Activated T-cell treated with anti-CD3 and anti-CD28 coated beads, Interleukin-2, amount 50 U/mL, for 24 hours (primary cell): Measurements from ENCODE around the gene NPR3.

ENCODE experiments used
- DNase-seq: peaks from one replicate; pipeline ENCODE4 v3.0.0-alpha.2; 2020
- H3K27ac Mint-ChIP-seq: 2 replicates; pipeline ENCODE4 v1.8.0; 2020; ENCODE audit warnings: mild to moderate bottlenecking, mixed read lengths
- H3K27me3 Mint-ChIP-seq: 2 replicates; pipeline ENCODE4 v1.8.0; 2020; ENCODE audit warnings: mixed read lengths
- H3K36me3 Mint-ChIP-seq: 2 replicates; pipeline ENCODE4 v1.8.0; 2020; ENCODE audit warnings: low read depth, mixed read lengths
- H3K4me1 Mint-ChIP-seq: 2 replicates; pipeline ENCODE4 v1.8.0; 2020; ENCODE audit warnings: low read depth, mixed read lengths
- H3K4me3 Mint-ChIP-seq: 2 replicates; pipeline ENCODE4 v1.8.0; 2020; ENCODE audit warnings: mild to moderate bottlenecking, moderate library complexity, mixed read lengths
- H3K9me3 Mint-ChIP-seq: 2 replicates; pipeline ENCODE4 v1.8.0; 2020; ENCODE audit warnings: mixed read lengths

NPR3 gene

DNA sequence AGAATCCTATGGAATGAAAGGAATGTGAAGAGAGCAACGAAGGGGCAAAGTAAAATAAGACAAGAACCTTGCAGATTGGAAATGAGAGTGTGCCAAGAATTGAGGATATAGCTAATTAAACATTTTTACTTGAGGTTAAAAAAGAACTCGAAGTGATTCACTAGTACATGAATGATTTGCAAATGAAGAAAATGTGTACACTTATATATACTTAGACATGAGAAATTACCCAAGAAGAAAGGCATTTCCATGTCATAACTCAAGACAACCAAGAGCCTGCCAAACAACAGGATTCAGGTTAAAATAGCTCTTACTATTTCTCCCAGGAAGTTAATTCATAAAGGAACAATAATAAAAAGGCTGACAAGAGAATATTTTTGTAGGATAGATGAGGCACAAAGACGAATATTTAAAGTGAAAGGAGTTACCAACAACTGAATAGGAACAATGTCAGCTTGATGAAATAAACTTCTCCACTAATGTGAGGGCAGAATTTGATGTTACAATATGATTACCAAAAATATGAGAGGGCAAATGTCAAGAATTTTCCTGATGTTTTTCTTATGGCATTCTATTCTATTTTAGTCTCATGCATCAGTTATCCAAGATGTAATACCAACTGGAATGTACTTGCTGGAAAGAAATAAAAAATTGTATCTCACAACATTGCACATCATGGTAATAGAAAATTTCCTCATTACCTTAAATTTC lies 18.9 kb upstream of the NPR3 start:
- Mint-ChIP-seq H3K36me3 (no peaks in the 10 kb centered on the region), H3K4me1 (peaks cover 1% of the 10 kb centered on the region), H3K27me3 (peaks cover 6% of the 10 kb centered on the region), H3K27ac (no peak overlapping the region), H3K4me3 (no peak overlapping the region), H3K9me3 (peaks cover 2% of the 10 kb centered on the region)
- no peak for DNase-seq

DNA sequence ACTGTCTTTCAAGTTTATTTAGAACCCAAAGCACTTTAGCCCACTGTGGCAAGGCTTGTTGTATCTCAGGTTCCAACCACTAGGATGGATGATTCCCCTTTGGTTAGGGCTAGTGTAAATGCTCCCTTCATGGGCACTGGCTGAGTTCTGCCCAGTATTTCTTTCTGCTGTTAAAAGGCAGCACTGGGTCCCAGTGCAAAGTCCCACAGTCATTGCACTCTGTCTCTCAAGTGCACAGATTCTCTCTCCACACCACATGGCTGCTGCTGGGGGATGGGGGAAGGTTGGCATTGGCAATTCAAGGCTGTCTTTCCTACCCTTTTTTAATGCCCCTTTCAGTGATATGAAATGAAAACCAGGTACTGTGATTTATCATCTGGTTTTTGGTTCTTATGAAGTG lies 7.2 kb upstream of the NPR3 start:
- peaks cover 8% of the 10 kb centered on the region for H3K9me3 Mint-ChIP-seq

DNA sequence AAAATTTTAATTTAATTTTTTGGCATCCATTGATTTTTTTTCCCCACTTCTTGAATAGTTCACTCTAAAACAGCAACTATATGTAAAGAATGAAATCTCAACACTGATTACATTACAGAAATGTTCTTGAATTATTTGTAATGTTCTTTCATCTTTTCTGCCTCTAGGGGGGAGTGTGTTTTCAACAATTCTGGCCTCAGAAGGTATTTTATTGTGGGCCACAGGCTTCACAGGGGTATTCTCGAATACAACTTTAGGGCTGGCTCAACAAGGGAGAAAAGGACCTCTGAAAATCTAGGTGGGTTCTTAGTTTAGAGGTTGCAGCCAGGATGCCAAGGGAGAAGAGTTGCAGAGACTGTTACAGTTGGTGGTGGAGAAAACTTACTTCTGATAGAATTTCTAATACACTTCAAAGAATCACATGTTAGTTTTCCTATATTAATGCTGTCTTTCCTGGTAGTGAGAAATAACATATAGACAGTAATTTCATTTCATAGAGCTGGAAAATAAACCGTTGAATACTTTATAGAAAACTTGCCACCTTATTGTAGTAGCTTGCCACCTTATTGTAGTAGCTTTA lies 3.6 kb upstream of the NPR3 start:
- Mint-ChIP-seq H3K4me3 (no peak overlapping the region), H3K27ac (no peak overlapping the region), H3K36me3 (no peaks in the 10 kb centered on the region), H3K9me3 (no peaks in the 10 kb centered on the region), H3K27me3 (peaks cover 67% of the 10 kb centered on the region), H3K4me1 (peaks cover 34% of the 10 kb centered on the region)
- no peak for DNase-seq

More for the DNA sequence above, 7.2 kb upstream of the NPR3 start:
- H3K36me3 Mint-ChIP-seq: no peaks in the 10 kb centered on the region
- no peak overlapping the region for H3K27ac Mint-ChIP-seq
- H3K4me1 Mint-ChIP-seq: peaks cover 3% of the 10 kb centered on the region
- H3K4me3 Mint-ChIP-seq: no peak overlapping the region
- DNase-seq: no peak
- H3K27me3 Mint-ChIP-seq: peaks cover 51% of the 10 kb centered on the region

DNA sequence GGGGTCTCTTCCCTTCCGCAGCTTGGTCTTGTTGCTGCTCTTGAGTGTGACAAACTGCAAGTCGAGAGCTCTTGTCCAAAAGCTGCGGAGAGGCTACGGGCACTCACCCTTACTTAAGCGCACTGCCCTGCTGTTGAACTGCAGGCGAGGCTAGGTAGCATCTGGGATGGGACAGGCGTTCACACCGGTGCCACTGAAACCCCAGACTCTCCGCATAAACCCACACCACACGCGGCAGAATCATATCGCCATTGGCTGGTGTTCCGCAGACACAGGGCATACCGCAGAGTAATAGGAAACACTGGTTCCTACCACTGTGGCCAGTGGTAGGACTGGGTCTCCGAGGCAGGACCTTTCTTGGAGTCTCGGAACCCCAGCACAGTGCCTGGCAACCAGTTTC lies 2.2 kb upstream of the NPR3 start:
- Mint-ChIP-seq H3K27ac (no peak overlapping the region), H3K4me1 (peaks cover 43% of the 10 kb centered on the region), H3K4me3 (no peak overlapping the region), H3K36me3 (no peaks in the 10 kb centered on the region), H3K27me3 (peaks cover 81% of the 10 kb centered on the region), H3K9me3 (no peaks in the 10 kb centered on the region)
- no peak for DNase-seq

DNA sequence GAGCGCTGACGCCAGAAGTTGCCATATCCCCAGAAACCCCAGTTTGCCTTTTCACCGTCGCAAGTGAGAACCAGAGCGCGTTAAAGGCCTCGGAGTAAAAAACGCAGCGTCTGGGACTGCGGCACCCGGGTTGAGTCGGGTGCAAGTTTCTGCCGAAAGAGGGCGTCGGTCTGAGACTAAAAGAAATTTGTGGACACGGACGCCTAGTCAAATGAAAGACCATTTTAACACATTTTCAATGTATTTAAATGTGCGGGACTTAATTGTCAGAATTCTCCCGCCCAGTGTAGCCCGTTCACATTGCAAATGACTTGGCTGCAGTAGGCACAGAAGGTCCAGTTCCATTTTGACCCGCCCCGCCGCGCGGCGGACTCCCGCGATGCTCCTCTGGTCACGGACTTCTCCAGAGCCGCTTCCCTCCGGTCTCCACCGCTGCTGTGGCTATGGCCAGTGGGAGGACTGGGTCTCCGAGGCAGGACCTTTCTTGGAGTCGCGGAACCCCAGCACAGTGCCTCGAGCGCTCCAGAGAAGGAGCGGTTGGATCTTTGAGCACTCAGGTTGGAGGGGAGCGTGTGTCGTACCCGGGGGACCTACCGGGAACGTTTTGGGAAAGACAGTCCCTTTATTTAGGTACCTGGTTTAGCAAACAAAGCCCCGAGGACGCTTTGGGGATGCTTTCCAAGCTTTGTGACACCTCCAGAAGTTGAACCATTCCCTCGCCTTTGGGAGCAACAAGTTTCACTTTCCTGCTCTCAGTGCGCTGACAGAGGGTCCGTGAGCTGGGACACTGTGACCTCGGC lies 1.2 kb upstream of the NPR3 start:
- Mint-ChIP-seq H3K27me3 (peaks cover 88% of the 10 kb centered on the region), H3K36me3 (no peaks in the 10 kb centered on the region), H3K27ac (no peak overlapping the region), H3K4me3 (peak overlapping the region; percentile 76), H3K4me1 (peaks cover 44% of the 10 kb centered on the region), H3K9me3 (no peaks in the 10 kb centered on the region)
- peak; percentile 60 for DNase-seq

DNA sequence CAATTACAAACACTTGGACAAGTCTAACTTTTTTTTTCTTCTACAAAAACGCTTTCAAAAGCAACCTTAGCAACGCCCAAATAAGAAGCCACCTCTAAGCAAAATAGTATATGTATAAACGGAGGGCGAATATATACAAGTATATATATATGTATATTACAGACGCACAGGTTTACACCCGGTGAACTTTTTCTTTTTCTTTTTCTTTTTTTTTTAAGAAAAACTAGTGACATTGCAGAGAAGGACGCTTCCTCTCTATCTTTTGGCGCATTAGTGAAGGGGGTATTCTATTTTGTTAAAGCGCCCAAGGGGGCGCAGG lies 200 bp downstream of the NPR3 start:
- Mint-ChIP-seq H3K9me3 (no peaks in the 10 kb centered on the region), H3K36me3 (no peaks in the 10 kb centered on the region), H3K4me3 (peak overlapping the region; percentile 45), H3K4me1 (peaks cover 44% of the 10 kb centered on the region), H3K27ac (no peak overlapping the region), H3K27me3 (peaks cover 86% of the 10 kb centered on the region)
- DNase-seq: no peak

DNA sequence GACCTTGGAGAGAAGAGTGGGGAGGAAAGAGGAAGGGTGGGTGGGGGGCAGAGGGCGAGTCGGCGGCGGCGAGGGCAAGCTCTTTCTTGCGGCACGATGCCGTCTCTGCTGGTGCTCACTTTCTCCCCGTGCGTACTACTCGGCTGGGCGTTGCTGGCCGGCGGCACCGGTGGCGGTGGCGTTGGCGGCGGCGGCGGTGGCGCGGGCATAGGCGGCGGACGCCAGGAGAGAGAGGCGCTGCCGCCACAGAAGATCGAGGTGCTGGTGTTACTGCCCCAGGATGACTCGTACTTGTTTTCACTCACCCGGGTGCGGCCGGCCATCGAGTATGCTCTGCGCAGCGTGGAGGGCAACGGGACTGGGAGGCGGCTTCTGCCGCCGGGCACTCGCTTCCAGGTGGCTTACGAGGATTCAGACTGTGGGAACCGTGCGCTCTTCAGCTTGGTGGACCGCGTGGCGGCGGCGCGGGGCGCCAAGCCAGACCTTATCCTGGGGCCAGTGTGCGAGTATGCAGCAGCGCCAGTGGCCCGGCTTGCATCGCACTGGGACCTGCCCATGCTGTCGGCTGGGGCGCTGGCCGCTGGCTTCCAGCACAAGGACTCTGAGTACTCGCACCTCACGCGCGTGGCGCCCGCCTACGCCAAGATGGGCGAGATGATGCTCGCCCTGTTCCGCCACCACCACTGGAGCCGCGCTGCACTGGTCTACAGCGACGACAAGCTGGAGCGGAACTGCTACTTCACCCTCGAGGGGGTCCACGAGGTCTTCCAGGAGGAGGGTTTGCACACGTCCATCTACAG lies 760 bp downstream of the NPR3 start:
- DNase-seq: peak; percentile 41
- Mint-ChIP-seq H3K4me3 (peak overlapping the region; percentile 45), H3K27ac (no peak overlapping the region), H3K36me3 (no peaks in the 10 kb centered on the region), H3K27me3 (peaks cover 84% of the 10 kb centered on the region), H3K9me3 (no peaks in the 10 kb centered on the region), H3K4me1 (peaks cover 44% of the 10 kb centered on the region)

DNA sequence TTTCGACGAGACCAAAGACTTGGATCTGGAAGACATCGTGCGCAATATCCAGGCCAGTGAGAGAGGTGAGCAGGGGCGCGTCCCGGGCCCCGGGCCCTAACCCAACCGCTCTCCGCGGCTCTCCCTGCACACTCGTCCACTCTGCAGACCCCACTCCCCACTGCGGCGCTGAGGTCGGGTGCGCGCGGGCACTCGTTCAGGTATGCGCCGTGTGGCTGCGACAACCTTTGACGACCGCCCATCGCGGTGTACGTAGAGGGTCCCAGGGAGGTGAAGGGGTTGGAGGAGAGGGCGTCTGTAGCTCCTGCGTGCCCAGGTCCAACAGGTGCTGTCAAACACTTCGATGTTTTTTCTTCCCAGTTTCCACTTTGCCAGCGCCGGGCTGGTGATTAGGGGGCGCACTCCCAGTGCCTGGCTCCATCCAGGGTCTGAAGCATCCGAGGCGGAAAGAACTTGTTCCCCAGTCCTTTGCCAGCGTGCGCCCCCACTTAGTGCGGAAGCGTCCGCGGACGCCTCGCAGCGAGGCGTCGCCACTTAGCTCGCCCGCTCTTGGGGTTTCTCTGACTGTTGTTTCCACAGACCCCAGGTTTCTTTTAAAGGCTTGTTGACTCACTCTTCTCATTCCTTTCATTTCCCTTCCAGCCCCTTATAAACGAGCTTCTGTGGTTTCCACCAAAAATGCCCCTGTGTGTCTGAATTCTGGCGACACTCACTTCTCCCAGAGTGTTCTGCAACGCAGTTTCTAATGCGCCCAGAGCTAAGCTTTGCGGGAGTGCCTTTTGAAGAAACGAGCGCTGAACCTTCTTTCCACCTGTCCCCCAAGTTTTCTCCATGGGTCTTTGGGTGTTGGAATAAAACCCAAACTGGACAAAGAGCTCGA lies 1.6 kb downstream of the NPR3 start:
- Mint-ChIP-seq H3K27ac (peak overlapping the region; percentile 56), H3K9me3 (no peaks in the 10 kb centered on the region), H3K4me1 (peaks cover 44% of the 10 kb centered on the region), H3K4me3 (peak overlapping the region; percentile 34), H3K27me3 (peaks cover 87% of the 10 kb centered on the region), H3K36me3 (no peaks in the 10 kb centered on the region)
- no peak for DNase-seq

DNA sequence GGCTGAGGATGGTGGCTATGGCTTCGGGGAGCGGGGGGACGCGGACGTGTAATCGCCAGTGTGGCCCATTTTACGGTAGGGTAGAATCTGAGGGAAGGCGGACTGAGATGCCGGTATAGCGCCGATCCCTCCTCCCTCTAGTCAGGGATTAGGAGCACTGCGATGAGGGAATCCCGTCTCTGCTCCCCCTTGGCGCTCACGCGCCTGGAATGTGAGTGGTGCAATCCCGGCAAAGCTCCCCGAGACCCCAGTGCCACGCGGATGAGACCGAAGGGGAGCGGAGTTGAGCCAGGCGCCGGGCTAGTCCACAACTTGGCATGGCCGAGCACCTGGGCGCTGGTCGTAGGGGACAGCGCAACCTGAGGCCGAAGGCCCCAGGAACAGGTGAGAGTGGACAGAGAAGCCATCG lies 2.2 kb downstream of the NPR3 start:
- Mint-ChIP-seq H3K36me3 (no peaks in the 10 kb centered on the region), H3K27me3 (peaks cover 92% of the 10 kb centered on the region), H3K9me3 (no peaks in the 10 kb centered on the region), H3K27ac (peak overlapping the region; percentile 56), H3K4me1 (peaks cover 44% of the 10 kb centered on the region), H3K4me3 (no peak overlapping the region)
- DNase-seq: no peak

DNA sequence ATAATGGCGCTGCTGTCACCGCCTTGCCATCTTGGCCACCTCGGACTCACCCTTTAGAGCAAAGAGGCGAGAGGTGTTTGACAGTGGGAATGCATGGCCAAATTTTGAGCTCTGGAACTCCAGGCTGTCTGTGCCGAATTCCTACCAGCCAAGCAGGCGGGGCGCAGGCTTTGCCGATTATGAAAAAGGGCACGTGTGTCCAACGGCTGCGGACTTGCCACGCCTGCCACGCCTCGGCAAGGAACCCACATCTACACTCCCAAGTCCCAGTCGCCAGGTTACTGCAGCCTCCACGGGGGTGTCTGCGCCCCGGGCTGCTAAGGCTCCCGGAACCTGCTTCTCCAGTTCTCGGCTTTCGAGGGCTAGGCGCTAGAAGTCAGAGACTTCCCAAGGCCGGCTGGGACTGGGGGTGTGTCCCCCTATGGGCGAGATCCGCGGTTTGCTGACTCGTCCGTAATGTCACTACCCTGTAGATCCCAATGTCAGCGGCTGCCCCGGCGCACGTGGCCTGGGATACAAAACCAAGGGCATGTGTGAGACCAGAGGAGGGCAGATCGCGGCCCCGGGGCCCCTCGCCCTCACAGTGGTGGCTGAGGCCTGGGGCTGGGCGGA lies 2.8 kb downstream of the NPR3 start:
- Mint-ChIP-seq H3K4me1 (peaks cover 41% of the 10 kb centered on the region), H3K9me3 (no peaks in the 10 kb centered on the region), H3K27ac (no peak overlapping the region), H3K27me3 (peaks cover 87% of the 10 kb centered on the region), H3K36me3 (no peaks in the 10 kb centered on the region), H3K4me3 (no peak overlapping the region)
- peak; percentile 34 for DNase-seq

DNA sequence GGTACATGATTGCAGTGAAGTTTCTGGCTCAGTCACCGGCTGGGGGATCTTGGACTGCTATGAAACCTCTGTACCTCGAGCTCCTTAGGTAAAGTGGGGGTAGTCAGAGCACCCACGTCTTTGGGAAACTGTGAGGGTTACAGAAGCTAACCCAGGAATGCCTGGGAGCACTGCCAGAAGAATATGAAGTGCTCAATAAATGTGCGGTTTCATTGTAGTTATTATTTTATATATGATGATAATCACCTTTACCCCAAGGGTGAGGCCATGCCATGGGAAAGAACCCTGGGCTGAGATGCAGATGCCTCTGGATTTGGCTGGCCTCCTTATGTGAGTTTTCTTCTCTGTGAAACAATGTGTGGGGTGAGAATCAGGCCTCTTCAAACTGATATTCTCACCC lies 3.7 kb downstream of the NPR3 start:
- no peaks in the 10 kb centered on the region for H3K36me3 Mint-ChIP-seq
- H3K9me3 Mint-ChIP-seq: peaks cover 7% of the 10 kb centered on the region
- DNase-seq: no peak
- H3K4me3 Mint-ChIP-seq: no peak overlapping the region
- H3K4me1 Mint-ChIP-seq: peaks cover 33% of the 10 kb centered on the region
- no peak overlapping the region for H3K27ac Mint-ChIP-seq
- peaks cover 81% of the 10 kb centered on the region for H3K27me3 Mint-ChIP-seq

DNA sequence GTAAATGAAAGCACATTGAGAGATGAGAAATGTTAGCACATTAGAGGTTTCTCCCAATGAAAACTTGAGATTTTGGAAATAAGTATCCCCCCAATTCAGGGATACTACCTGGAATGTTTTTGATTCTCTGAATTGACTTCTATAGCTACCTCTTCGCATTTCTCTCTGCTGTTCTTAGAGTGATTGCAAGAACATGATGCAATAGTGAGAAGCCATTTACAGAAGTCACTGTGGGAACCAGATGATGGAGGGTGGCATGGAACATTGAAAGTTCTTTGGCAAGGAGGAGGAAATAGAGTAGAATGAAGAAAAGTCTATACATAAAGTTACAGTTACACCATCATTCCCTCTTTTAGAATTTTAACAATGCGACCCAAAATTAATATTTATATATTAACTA lies 9.2 kb downstream of the NPR3 start:
- Mint-ChIP-seq H3K27ac (no peak overlapping the region), H3K4me1 (no peaks in the 10 kb centered on the region), H3K9me3 (peaks cover 8% of the 10 kb centered on the region), H3K4me3 (no peak overlapping the region), H3K36me3 (no peaks in the 10 kb centered on the region), H3K27me3 (peaks cover 35% of the 10 kb centered on the region)
- no peak for DNase-seq

DNA sequence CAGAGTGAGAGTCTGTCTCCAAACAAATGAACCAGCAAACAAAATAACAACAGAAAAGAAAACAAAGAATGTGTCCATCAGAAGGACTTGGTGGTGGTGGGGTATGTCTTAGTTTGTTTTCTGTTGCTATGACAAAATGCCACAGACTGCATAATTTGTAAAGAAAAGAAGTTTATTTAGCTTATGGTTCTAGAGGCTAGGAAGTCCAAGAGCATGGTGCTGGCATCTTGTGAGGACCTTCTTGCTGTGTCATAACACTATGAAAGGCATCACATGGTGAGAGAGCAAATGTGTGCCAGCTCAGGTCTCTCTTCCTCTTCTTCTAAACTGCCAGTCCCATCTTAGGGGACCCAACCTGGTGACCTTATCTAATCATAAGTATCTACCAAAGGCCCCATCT lies 10.5 kb downstream of the NPR3 start:
- Mint-ChIP-seq H3K9me3 (peaks cover 8% of the 10 kb centered on the region), H3K36me3 (no peaks in the 10 kb centered on the region), H3K27ac (no peak overlapping the region)

More for the DNA sequence above, 10.5 kb downstream of the NPR3 start:
- no peak for DNase-seq
- Mint-ChIP-seq H3K4me3 (no peak overlapping the region), H3K4me1 (peaks cover 7% of the 10 kb centered on the region), H3K27me3 (peaks cover 26% of the 10 kb centered on the region)
